ENCODE measurements around the gene RAB23.

- TF ChIP-seq YY1 (IDR thresholded peaks at IDR 0.05; ENCODE audit: borderline replicate concordance in 1 of 3, control insufficient read depth in 1 of 3, extremely low read depth in 1 of 3, insufficient read depth in 3 of 3, insufficient read length in 1 of 3, insufficient replicate concordance in 2 of 3, low read depth in 1 of 3, low read length in 2 of 3) (no peak), GATA2 (CRISPR knock-in tag; IDR thresholded peaks at IDR 0.05) (no peak), JUN (IDR thresholded peaks at IDR 0.05; ENCODE audit: borderline replicate concordance, low read depth, low read length) (no peak), JUN (CRISPR knock-in tag; IDR thresholded peaks at IDR 0.05; ENCODE audit: borderline replicate concordance) (no peak), CTCF (IDR thresholded peaks at IDR 0.05 in 2 of 3, conservative IDR thresholded peaks at IDR 0.05 in 1 of 3; ENCODE audit: insufficient read depth in 2 of 3, low read depth in 1 of 3, low read length in 3 of 3) (no peak), HDAC6 (IDR thresholded peaks at IDR 0.05; ENCODE audit: low read depth, low read length) (no peak)
These were observed 21.8 kb upstream of the RAB23 start for GRCh38 chr6:57243954-57244353.

All from K562 (cell line).